Measurements from ENCODE around the gene DYNC2H1.

Gene DYNC2H1

GRCh38 chr11:103076361-103076760 is 32.9 kb upstream of the DYNC2H1 start:
- DNase-seq (ENCODE audit: low read depth in 2 of 2) = no peak
- TF ChIP-seq CTCF (IDR thresholded peaks at IDR 0.05; ENCODE audit: low read depth, low read length) = no peak
- no peak overlapping the region for H3K4me3 ChIP-seq (replicated peaks in 1 of 2; ENCODE audit: low read depth in 2 of 2, low read length in 2 of 2)

- DNase-seq (ENCODE audit: low read depth in 2 of 2) = no peak
- TF ChIP-seq CTCF (IDR thresholded peaks at IDR 0.05; ENCODE audit: low read depth, low read length) = no peak
- no peak overlapping the region for H3K4me3 ChIP-seq (replicated peaks in 1 of 2; ENCODE audit: low read depth in 2 of 2, low read length in 2 of 2)
Measured at GRCh38 chr11:103077554-103077953, 31.7 kb upstream of the DYNC2H1 start.

GRCh38 chr11:103078710-103079109 is 30.5 kb upstream of the DYNC2H1 start:
- TF ChIP-seq CTCF (IDR thresholded peaks at IDR 0.05; ENCODE audit: low read depth, low read length) = no peak
- no peak for DNase-seq (ENCODE audit: low read depth in 2 of 2)
- no peak overlapping the region for H3K4me3 ChIP-seq (replicated peaks in 1 of 2; ENCODE audit: low read depth in 2 of 2, low read length in 2 of 2)

- H3K4me3 ChIP-seq (replicated peaks in 1 of 2; ENCODE audit: low read depth in 2 of 2, low read length in 2 of 2) = no peak overlapping the region
- no peak for TF ChIP-seq CTCF (IDR thresholded peaks at IDR 0.05; ENCODE audit: low read depth, low read length)
- peak; percentile 6 to 41 for DNase-seq (ENCODE audit: low read depth in 2 of 2)
Measured at GRCh38 chr11:103079833-103080232, 29.4 kb upstream of the DYNC2H1 start.

- no peak overlapping the region for H3K4me3 ChIP-seq (replicated peaks in 1 of 2; ENCODE audit: low read depth in 2 of 2, low read length in 2 of 2)
- DNase-seq (ENCODE audit: low read depth in 2 of 2) = peak; percentile 70 to 83
- TF ChIP-seq CTCF (IDR thresholded peaks at IDR 0.05; ENCODE audit: low read depth, low read length) = no peak
Measured at GRCh38 chr11:103085758-103086365, 23.4 kb upstream of the DYNC2H1 start.

GRCh38 chr11:103086461-103086860 is 22.8 kb upstream of the DYNC2H1 start:
- no peak overlapping the region for H3K4me3 ChIP-seq (replicated peaks in 1 of 2; ENCODE audit: low read depth in 2 of 2, low read length in 2 of 2)
- no peak for TF ChIP-seq CTCF (IDR thresholded peaks at IDR 0.05; ENCODE audit: low read depth, low read length)
- DNase-seq (ENCODE audit: low read depth in 2 of 2) = peak in 1 of 2 donors; percentile 39
